Transverse colon (tissue), 4 donors: ENCODE results near the gene PIP4P1.

Source experiments
- CTCF ChIP-seq, 5 experiments: fragments of 200-600 bp in 3 of 5; fragments of 450-650 bp in 2 of 5; sonication (generic) in 3 of 5; IDR thresholded peaks; 1 replicate in 2 of 5; 2 replicates in 3 of 5; pipeline ENCODE4 v1.5.1; 2016 to 2017; ENCODE audit warnings: antibody characterized with exemption in 5 of 5, inconsistent platforms in 3 of 5, mild to moderate bottlenecking in 2 of 5, moderate library complexity in 1 of 5
- EP300 ChIP-seq: sonication (generic); formaldehyde crosslinking; IDR thresholded peaks from one replicate; pipeline ENCODE4 v1.6.1; 2017; ENCODE audit warnings: antibody characterized with exemption, low read depth
- POLR2A ChIP-seq: fragments of 450-650 bp; IDR thresholded peaks from one replicate; pipeline ENCODE4 v1.6.1; 2016; ENCODE audit warnings: antibody characterized with exemption, mild to moderate bottlenecking, moderate library complexity
- POLR2AphosphoS5 ChIP-seq, 3 donors: sonication (generic); formaldehyde crosslinking; IDR thresholded peaks; one replicate each; pipeline ENCODE4 v1.6.1; 2016; ENCODE audit warnings: antibody characterized with exemption in 3 of 3

- no peak for TF ChIP-seq POLR2A
- TF ChIP-seq CTCF (IDR thresholded peaks at IDR 0.05): no peak
- TF ChIP-seq POLR2AphosphoS5 (IDR thresholded peaks at IDR 0.05): no peak
- TF ChIP-seq EP300: no peak
These were observed 37.4 kb upstream of the PIP4P1 start for GRCh38 chr14:20498622-20499021.
